Ascending aorta (tissue), 2 donors: ENCODE data around the gene WFDC1. TPM values are rescaled to one million over a fixed set of nuclear protein-coding genes. Genes with fewer than 3 reads are reported as not detected.

ENCODE experiments used
- DNase-seq, 2 donors: peaks; one replicate each; pipeline ENCODE4 v3.0.0-alpha.2; 2019; ENCODE audit warnings: low spot score in 2 of 2
- H3K27ac ChIP-seq, 2 donors: fragments of 200-600 bp; sonication (generic); one replicate each; pipeline ENCODE4 v1.5.1; 2016 to 2017; ENCODE audit warnings: mild to moderate bottlenecking in 1 of 2
- H3K27me3 ChIP-seq: fragments of 200-600 bp; sonication (generic); one replicate; pipeline ENCODE4 v1.5.1; 2017
- H3K36me3 ChIP-seq, 2 donors: fragments of 200-600 bp; sonication (generic); one replicate each; pipeline ENCODE4 v1.5.1; 2016
- H3K4me1 ChIP-seq, 2 donors: fragments of 200-600 bp; sonication (generic); one replicate each; pipeline ENCODE4 v1.5.1; 2016 to 2017; ENCODE audit warnings: mild to moderate bottlenecking in 1 of 2
- H3K4me3 ChIP-seq, 2 donors: fragments of 200-600 bp; sonication (generic); one replicate each; pipeline ENCODE4 v1.5.1; 2016 to 2017; ENCODE audit warnings: mild to moderate bottlenecking in 1 of 2
- H3K9me3 ChIP-seq, 2 donors: fragments of 200-600 bp; sonication (generic); one replicate each; pipeline ENCODE4 v1.5.1; 2016
- intact Hi-C: fragments of 100-400 bp; cut with DNase I; formaldehyde crosslinking; loops from one replicate; pipeline ENCODE4 v1.15.1; 2023
- total RNA-seq: library from RNA; depleted of rRNA; stranded (reverse); fragments of >200 nt; gene quantifications from one replicate; pipeline ENCODE4 v1.1.0, GENCODE V29; 2016
- TF ChIP-seq, protein P1 (sequence below), 3 experiments: fragments of 200-600 bp in 2 of 3; fragments of 450-650 bp in 1 of 3; sonication (generic) in 2 of 3; IDR thresholded peaks; one replicate each; pipeline ENCODE4 v1.5.1; 2016 to 2019; ENCODE audit warnings: antibody characterized with exemption in 3 of 3, mild to moderate bottlenecking in 1 of 3, moderate library complexity in 1 of 3

WFDC1 gene
- total RNA-seq, 1 donor from 2014 or later: 126 TPM

DNA sequence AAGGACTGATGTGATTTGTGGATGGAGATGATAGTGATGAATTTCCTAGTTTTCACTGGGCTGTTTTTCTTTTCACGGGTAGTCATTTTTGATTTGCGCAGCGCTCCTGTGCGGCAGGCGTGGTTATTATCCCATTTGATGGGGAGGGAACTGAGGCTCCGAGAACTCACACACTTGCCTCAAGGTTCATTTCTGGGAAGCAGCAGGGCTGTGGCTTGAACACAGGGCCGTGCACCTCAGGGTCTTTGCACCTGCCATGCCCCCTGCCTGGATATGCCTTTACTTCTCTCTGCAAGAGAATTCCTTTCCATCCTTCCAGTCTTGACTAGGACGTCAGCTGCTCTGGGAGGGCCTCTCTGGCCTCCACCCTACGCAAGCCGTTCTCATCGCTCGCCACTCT, 16.3 kb upstream of the WFDC1 start:
- TF ChIP-seq, protein P1, sequence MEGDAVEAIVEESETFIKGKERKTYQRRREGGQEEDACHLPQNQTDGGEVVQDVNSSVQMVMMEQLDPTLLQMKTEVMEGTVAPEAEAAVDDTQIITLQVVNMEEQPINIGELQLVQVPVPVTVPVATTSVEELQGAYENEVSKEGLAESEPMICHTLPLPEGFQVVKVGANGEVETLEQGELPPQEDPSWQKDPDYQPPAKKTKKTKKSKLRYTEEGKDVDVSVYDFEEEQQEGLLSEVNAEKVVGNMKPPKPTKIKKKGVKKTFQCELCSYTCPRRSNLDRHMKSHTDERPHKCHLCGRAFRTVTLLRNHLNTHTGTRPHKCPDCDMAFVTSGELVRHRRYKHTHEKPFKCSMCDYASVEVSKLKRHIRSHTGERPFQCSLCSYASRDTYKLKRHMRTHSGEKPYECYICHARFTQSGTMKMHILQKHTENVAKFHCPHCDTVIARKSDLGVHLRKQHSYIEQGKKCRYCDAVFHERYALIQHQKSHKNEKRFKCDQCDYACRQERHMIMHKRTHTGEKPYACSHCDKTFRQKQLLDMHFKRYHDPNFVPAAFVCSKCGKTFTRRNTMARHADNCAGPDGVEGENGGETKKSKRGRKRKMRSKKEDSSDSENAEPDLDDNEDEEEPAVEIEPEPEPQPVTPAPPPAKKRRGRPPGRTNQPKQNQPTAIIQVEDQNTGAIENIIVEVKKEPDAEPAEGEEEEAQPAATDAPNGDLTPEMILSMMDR (IDR thresholded peaks at IDR 0.05): no peak

DNA sequence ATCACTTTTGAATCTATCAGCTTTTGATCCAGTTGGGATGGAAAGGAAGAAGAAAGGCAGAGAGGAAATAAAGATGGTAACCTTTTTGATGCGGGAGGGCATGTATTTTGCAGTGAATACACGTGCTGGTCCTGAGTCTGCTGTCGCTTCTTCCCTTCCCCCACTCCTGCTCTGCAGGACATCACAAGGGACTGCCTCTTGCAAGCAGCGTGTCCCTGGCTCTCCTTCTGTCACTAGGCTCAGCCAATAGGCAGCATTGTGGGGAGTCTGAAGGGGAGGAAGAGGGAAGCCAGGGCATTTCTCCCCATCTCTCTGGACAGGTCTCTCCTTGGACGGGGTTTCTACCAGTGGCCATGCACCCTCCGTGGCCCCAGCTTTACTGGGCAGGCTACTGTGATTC, 15.7 kb upstream of the WFDC1 start:
- Histone ChIP-seq H3K4me3 (no peak overlapping the region), H3K4me1 (no peaks in the 10 kb centered on the region), H3K27me3 (no peaks in the 10 kb centered on the region), H3K27ac (no peak overlapping the region), H3K9me3 (no peaks in the 10 kb centered on the region), H3K36me3 (no peaks in the 10 kb centered on the region)
- intact Hi-C loops: no loop called here
- TF ChIP-seq, protein P1 (IDR thresholded peaks at IDR 0.05): no peak
- DNase-seq: no peak

More for the DNA sequence above, 16.3 kb upstream of the WFDC1 start:
- H3K36me3 ChIP-seq: no peaks in the 10 kb centered on the region
- H3K9me3 ChIP-seq: no peaks in the 10 kb centered on the region
- no peak overlapping the region for H3K27ac ChIP-seq
- H3K27me3 ChIP-seq: no peaks in the 10 kb centered on the region
- H3K4me1 ChIP-seq: no peaks in the 10 kb centered on the region
- DNase-seq: no peak
- intact Hi-C loops: no loop called here
- H3K4me3 ChIP-seq: no peak overlapping the region

DNA sequence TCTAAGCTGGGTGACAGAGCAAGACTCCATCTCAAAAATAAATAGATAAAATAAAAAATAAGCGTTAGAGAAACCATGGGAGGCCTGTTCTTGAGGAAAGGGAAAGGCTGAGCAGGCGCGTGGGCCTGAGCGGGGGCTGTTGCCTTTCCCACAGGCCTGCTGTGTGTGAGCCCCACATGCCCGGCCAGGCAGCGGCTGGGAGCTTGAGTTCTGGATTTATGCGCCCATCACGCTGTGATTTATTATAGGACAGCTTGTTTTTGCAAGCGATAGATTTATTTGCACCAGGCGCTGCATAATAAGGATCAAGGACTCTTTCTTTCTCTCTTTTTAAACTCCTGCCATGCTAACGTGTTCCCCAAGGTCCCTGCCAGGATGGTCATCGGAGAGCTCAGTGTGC, 14.8 kb upstream of the WFDC1 start:
- H3K36me3 ChIP-seq: no peaks in the 10 kb centered on the region
- H3K4me3 ChIP-seq: no peak overlapping the region
- no peak overlapping the region for H3K27ac ChIP-seq
- no peaks in the 10 kb centered on the region for H3K27me3 ChIP-seq
- TF ChIP-seq, protein P1 (IDR thresholded peaks at IDR 0.05): no peak
- DNase-seq: no peak
- intact Hi-C loops: loop anchor here (2.0 kb wide), 1 partner anchor 205 kb away; no protein-coding TSS in a partner anchor
- no peaks in the 10 kb centered on the region for H3K4me1 ChIP-seq
- no peaks in the 10 kb centered on the region for H3K9me3 ChIP-seq

DNA sequence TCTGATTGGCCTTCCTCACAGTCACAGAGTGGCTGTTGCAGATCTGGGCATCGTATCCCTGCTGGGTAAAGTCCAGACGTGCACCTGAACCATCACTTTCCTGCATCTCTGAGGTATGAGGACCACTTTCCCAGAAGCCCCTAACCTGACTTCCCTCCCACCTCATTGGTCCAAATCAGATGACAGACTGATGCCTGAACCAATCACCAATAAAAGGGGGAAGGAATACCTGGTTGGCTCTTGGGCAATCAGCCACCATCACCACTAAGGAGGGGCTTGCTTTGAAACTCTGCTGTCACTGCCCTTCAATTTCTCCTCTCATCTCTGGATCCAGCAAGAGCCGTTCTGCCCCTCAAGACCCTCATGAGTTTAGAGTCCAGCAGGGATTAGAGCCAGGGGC, 13.6 kb upstream of the WFDC1 start:
- no peak overlapping the region for H3K27ac ChIP-seq
- intact Hi-C loops: loop anchor here (2.0 kb wide), 1 partner anchor 204 kb away; no protein-coding TSS in a partner anchor

DNA sequence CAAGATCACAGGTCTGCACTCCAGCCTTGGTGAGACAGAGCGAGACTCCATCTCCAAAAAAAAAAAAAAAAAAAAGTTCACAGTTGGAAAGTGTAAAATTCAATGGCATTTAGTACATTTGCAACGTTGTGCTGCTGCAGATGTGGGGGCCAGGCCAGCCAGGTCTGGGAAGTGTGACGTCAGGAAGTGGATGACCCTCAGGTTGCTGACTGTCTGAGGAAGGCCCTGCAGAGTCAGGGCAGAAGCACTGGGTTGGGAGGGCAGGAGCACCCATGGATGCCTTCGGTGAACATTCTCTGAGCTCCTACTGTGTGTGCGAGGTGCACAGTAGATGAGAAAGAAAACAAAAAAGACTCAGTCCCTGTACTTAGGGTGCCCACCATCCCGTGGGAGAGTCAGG, 12.1 kb upstream of the WFDC1 start:
- Histone ChIP-seq H3K27me3 (no peaks in the 10 kb centered on the region), H3K27ac (no peak overlapping the region), H3K4me1 (no peaks in the 10 kb centered on the region), H3K4me3 (no peak overlapping the region), H3K9me3 (no peaks in the 10 kb centered on the region), H3K36me3 (no peaks in the 10 kb centered on the region)
- intact Hi-C loops: no loop called here
- DNase-seq: no peak
- TF ChIP-seq, protein P1 (IDR thresholded peaks at IDR 0.05): no peak

More for the DNA sequence above, 13.6 kb upstream of the WFDC1 start:
- no peak for DNase-seq
- Histone ChIP-seq H3K9me3 (no peaks in the 10 kb centered on the region), H3K4me1 (no peaks in the 10 kb centered on the region), H3K36me3 (no peaks in the 10 kb centered on the region), H3K4me3 (no peak overlapping the region), H3K27me3 (no peaks in the 10 kb centered on the region)
- TF ChIP-seq, protein P1 (IDR thresholded peaks at IDR 0.05): no peak
